Placental epithelial cell (primary cell): ENCODE results near the gene IQCM. TPM values are rescaled to one million over a fixed set of nuclear protein-coding genes. Genes with fewer than 3 reads are reported as not detected.

Source experiments
- total RNA-seq: library from RNA; depleted of rRNA; stranded (reverse); fragments of >200 nt; gene quantifications from 2 replicates; pipeline ENCODE4 v1.2.3, GENCODE V29; 2012

The IQCM gene, protein sequence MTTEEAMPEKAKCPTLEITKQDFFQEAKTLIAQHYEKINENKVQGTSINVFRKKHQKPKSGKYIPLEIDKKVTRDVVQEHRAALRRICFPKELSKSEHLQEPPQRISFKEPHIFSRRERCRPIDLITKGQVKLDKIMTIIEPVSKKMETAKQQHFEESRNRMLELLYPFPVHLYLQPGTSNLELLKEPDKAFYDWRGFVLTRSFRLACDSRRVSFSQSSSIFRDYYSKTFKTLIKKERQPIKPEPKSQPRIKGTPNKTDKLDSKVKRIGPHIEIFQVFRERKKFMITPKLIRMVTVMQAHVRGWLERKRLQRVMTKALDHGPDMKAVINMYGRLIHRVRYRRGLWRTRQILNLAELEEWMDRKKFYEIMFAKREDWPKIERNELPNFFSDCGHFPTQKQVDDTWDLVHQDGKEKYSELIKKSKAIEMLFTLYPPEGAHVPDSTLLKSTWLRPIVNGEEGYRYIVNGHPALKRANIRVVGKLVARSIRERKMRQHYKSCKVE
- total RNA-seq = not detected in 2 replicates

DNA sequence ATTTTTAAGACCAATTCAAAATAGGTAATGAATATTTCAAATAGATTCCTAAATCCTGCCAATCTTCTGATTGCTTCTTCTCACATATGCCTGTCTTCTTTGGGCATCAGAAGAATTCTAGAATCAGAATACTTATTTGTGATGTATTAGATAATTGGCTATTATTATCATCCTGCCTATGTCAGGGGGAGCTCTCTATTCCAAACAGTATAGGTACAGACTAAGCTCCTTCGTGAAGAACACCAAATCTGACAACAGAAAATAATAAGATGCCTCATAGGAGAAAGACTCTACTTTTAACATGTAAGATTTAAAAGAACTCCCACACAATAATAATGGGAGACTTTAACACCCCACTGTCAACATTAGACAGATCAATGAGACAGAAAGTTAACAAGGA is at the start of gene IQCM:
Gene IQCM, minus strand, starts transcription at position 101 of the 400 bp plus-strand sequence. CDS start 73,152 bp downstream, outside the sequence.

